Amniotic stem cell (primary cell): ENCODE data around the gene LRRIQ4.
A peak's percentile ranks its signal among the peaks of the same experiment; 100 is the strongest.

Experiments
- DNase-seq: peaks from one replicate; lab custom pipeline; 2025; lab: John Stamatoyannopoulos, UW

Gene LRRIQ4

DNA sequence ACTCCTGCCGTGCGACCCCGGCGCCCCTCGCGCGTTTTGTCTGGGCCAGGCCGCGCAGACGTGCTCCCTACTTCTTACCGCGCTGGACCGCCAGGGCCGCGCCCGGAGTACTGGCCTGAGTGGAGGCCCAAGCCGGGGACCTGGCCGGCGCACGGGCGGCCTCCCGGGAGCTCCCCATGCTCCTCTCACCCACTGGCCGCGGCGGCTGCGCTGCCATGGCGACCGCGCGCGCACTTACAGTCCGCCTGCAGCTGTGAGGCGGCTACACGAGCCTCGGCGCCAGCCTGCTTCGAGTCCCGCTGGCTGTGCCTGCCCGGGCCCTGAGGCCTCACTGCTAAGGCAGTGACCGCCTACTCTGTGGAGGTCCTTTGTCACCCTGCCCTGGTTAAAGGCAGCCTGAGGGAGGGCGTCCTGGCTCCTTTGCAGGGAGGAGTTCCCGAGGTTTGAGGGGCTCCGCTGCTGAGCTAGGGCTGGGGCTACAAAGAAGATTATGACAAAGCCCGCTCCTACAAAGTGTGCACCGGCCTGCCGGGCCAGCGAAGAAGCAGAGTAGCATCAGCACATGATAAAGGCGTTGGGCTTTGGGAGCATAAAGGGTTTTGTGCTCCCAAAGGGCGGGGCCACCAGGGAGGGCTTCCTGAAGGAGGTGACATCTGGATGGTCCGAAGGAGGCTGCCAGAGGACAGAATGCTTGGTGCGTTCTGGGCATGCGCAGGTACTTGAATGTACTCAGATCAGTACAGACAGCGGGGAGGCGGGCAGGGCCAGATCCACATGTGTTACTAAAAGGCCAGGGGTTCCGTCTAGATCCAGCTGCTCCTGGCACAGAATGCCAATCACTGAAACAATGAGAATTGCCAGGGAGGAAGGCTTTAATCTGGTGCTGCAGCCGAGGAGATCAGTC, at the start of gene LRRIQ4, which contains the start of gene LRRC34:
Gene LRRIQ4, plus strand, starts transcription at position 539 of the 904 bp plus-strand sequence. CDS start 9,052 bp downstream, outside the sequence.
Gene LRRC34, minus strand, starts transcription at position 573 of the 904 bp plus-strand sequence. Its CDS starts 356 bp downstream, at position 217.
- DNase-seq, result peak; percentile 19

DNA sequence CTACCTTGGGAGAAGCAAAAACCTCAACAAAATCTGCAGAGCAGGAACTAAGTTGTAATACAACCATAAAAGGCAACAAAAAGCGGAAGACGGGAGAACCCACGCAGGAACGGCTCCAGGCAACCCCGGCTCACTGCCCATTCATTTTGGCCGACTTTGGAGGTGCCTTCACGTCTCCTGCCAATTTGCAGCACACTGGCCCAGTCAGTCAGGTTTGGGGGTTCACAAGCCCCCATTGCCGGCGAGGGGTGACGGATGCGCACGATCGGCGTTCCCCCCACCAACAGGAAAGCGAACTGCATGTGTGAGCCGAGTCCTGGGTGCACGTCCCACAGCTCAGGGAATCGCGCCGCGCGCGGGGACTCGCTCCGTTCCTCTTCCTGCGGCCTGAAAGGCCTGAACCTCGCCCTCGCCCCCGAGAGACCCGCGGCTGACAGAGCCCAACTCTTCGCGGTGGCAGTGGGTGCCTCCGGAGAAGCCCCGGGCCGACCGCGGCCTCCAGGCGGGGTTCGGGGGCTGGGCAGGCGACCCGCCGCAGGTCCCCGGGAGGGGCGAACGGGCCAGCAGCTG, 48.3 kb upstream of the LRRIQ4 start:
- no peak for DNase-seq

DNA sequence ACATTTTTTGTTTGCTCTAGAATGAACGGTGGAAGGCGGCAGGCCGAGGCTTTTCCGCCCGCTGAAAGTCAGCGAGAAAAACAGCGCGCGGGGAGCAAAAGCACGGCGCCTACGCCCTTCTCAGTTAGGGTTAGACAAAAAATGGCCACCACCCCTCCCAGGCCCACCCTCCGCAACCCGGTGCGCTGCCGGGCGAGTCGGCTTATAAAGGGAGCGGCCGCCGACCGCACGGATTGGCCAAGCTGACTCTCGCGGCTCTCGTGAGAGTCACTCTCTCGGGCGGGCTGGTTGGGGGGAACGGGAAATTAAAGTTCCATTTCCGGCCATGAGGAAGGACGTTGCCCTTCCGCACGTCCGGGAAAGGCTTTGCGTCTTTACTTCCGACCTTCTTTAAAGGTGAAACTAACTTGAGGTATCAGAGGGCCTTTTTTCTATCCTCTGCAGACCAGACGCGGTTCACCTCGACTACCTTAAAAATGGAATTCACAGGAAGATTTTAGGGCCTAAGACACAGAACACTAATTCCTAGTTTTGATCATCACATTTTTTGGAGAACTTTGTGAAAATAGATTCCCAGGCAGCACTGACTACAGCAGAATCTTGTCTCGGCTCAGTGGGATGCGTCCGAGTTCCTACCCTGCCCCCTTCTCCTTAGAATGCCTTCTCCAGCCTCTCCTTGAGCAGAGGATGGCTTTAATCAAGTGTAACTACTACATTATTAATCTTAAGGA, 47.6 kb upstream of the LRRIQ4 start, which contains the start of gene TERC:
Gene TERC, minus strand, starts transcription at position 179 of the 731 bp plus-strand sequence.
- peak; percentile 45 for DNase-seq

DNA sequence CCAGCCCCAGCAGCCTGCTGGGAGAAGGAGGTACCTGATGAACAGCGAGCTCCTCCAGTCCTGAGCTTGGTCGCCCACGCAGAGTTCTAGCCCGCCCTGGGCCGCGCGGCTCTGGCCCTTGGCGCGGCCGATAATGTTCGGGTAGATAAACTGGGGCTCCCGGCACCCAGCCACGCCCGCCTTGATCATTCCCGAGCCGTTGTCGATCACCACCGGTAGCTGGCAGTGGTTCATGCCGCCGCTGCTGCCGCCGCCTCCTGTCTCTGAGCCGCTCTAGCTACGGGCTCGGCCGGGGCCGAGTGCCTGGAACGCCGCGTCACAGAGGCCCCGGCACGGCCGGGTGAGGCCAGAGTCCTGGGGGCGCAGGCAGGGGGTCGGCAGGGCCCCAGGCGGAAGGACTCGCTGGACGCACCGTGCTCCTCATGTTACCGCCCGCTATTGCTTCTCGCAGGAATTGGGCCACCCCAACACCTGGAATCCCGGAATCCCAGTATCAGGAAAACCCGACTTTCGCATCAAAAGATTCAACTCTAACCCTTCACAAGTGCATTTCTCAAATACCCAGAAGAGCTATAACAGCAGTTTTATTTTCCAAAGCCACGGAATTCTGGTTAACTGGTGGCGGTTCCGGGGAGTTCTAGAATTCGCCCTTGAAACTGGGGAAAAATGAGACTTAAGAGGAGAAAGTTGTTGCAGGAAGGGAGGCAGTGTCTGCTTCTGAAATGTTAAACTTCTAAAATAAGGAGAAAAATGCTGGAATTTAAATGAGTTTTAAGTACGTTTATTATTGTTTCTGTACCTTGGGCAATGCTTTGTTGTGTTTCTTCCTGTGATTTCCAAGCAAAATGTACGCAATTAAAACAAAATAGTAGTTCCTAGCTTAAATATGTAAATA, 43.1 kb upstream of the LRRIQ4 start, which contains the start of gene ACTRT3:
Gene ACTRT3, minus strand, starts transcription at position 275 of the 895 bp plus-strand sequence. Its CDS starts 41 bp downstream, at position 234.
- DNase-seq, result no peak

DNA sequence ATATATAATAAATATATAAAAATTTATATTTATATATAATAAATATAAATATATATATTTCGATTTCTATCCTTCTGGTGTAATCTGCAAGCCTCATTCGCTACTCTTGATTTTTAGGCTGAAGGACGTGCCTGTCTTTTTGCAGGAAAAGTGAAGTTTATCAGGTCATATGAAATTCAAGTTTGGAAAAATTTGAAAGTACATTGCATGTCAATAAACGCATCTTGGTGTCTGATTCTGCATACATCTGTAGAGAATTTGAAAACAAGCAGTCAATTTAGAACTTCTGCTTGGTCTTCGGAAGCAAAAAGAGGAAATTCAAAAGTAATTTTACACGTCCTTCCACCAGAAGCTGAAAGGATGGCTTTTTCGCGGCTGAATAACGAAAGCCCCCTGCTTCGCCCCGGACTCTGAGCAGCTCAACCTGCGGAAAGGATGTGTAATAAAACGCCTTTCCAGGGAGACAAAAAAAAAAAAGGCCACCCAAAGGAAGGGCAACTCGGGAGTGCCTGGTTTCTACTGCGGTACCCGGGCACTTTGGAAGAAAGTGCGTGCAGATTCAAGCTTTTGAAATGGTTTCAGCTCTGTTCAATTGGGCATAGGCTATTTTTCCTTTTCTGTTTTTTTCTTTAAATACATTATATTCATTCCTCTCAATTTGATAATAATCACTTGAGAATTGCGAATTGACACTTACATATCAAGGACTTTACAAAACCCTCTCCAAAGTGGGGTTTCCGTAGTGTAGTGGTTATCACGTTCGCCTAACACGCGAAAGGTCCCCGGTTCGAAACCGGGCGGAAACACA, 41.0 kb upstream of the LRRIQ4 start:
- peak; percentile 57 for DNase-seq

DNA sequence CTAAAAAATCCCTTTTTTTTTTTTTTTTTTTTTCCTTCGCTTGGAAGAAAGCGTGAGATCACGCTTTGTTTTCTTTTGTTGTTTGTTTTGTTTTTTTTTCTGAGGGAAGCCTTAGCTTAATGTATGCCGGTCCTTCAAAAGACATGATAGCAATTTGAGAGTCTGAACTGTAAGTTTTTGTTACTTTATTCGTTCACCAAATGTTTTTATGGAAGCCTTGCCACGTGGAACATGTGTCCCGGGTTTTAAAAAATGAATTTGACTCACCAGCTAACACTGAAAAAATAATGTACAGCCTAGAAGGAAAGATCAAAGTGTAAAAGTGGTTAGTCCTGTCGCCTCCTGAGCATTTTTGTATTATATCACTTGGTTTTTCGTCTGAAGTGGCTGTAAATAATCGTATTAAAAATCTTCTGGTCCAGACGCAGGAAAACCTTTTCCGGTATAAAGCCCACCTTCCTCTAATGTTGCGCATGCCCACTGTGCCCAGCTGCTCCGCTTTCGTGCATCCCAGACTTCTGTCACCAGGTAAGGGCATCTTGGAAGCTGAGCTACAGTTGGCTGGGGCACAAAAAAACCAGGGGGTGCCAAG, 40.3 kb upstream of the LRRIQ4 start:
- DNase-seq, result peak; percentile 41

DNA sequence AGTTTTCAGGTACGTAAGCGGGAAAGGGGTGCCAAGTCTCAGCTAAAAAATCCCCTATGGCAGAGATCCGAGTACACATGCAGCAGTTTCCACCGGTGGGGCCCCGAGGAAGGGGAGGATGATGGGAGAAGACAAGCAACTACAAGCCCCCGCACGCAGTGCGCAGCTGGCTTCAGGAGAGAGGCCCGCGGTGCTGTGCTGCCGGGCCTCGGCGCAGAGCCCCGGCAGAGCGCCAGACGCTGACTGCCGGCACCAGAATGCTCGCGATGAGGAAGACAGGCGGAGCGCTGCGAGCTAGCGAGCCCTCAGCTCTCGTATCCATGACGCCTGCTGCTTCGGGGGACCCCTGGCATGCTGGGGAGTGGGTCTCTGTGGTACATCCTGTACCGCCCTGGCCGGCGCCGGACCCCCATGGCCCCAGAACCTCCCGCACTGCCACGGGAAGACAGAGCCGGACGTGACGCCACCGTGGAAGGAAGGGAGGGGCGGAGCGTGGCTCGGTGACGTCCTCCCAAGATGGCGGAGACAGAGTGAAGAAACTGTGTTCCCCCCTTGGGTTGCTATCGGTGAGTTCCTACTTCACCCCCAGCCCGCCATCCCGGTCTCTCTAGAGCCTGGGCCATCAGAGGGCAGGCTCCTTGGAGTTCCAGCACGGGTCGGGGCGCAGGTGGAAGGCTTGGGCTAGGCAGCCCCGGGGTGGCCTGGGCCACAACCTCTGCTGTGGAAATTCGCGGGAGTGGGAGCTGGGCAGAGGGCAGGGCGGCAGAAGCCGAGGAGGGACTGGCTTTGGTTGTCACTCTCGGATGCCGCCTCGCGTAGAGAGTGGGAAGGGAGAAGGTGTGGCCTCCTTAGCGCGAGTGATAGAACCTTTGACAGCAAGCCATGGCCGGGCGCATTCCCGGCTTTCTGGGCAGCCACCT, 39.5 kb upstream of the LRRIQ4 start, which contains the start of gene MYNN:
Gene MYNN, plus strand, starts transcription at position 500 of the 920 bp plus-strand sequence. CDS start 900 bp downstream, outside the sequence.
- DNase-seq, result peak; percentile 73

DNA sequence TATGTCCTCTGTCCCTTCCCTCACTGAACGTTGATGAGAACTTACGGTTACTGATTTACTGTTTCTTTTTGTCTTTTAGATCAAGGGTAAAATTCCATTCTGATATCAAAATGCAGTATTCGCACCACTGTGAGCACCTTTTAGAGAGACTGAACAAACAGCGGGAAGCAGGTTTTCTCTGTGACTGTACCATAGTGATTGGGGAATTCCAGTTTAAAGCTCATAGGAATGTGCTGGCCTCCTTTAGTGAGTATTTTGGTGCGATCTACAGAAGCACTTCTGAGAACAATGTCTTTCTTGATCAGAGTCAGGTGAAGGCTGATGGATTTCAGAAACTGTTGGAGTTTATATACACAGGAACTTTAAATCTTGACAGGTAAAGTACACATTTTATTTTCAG, 38.5 kb upstream of the LRRIQ4 start:
- no peak for DNase-seq

DNA sequence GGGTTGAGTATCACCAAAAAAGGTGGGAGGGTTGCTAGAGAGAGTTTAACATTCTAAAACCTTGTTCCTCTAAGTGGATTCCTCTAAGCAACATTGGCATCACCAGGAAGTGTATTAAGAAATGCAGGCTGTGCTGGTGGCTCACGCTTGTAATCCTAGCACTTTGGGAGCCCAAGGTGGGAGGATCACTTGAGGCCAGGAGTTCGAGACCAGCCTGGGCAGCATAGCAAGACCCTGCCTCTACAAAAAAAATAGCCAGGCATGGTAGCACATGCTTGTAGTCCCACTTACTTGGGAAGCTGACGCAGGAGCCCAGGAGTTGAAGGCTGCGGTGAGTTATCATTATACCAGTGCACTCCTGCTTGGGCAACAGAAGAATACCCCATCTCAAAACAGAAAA, 34.8 kb upstream of the LRRIQ4 start:
- no peak for DNase-seq

DNA sequence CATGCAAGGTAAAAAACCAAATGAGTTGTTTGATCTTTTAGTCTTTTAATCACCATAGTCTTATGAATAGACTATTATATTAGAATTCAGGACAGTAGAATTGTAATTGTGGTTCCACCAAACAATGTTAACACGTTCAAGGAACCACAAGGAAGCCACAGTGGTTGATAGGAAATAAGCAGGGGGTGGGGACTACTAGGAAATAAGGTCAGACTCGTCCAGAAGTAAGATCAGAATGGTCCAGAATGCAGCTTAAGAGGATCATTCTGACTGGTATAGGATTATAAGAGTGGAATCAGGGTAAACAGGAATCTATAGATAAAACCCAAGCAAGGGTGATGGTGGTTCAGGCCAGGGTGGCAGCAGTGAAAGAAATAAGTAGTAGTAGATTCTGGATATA, 31.9 kb upstream of the LRRIQ4 start:
- DNase-seq, result no peak

DNA sequence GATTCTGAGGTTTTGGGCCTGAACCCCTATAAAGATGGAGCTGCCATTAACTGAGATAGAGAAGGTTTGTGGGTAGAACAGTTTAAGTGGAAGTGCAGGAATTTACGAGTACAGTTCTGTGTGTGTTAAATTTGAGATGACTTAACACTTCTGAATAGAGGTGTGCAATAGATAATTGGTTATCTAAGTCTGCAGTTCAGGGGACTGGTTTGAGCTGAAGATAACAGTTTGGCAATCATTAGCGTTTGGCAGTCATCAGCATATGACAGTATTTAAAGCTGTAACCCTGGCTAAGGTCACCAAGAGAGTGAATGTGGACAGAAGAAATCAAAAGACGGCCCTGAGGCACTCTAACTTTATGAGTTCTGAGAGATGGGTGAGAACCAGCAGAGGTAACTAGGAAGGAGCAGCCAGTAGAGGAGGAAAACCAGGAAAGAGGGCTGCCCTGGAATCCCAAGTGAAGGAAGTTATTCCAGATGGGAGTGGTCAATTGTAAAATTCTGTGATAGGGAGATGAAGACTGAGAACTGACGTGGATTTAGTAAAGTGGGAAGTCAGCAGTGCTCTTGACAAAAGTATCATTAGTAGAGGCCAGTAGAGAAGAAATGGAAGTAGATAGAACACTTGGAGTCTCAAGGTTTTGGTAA, 31.3 kb upstream of the LRRIQ4 start:
- no peak for DNase-seq

DNA sequence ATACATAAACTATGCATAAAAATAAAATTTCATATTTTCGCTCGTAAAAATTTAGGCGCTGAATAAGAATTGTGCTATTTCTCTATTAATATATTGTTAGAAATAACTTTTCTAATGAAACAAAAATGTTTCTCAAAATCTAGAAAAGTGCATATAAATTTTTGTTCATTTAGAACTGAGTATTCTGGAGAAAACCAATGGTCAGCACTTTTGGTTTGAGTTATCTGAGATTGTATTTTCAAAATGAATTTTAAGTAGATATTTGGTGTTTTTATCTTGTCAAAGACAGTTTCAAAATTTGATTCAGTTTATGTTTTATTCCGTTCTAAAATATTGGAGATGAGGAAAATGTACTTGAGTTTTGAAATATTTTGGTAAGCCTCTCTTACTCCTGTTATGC, 25.6 kb upstream of the LRRIQ4 start:
- DNase-seq, result no peak

DNA sequence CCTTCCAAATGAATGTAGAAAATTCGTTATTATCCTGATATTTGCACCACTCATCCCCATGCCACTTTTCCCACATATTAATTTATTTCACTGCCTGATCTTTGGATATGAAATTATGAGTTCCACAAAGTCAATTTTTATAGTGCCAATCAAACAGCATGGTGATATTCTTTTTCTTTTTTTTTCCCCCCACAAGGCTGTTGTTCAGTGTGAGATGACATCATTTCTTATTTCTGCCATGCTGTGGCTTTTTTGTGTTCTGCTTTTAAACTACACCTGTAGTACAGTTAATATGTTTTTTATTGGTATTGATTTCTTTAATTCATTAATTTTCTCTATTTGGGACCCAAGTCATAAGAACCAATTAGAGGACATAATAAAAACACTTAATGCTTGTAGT, 24.9 kb upstream of the LRRIQ4 start:
- no peak for DNase-seq

DNA sequence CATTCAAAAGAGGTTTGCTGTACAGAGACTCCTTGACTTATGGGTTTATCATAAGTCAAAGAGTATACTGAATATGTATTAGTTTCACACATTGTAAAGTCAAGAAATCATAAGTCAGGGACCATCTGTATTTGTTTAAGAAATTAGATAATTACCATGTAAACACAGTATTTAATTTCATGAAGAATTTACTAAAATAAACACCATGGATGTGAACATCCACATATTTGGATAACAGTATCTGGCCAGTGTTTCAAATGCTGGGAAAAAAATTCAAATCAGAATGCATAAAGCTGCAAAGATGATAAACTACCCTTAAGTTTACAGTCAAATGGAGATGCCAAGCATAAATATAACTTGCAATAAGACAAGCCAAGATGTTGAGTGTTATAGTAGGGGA, 22.5 kb upstream of the LRRIQ4 start:
- DNase-seq, result no peak

DNA sequence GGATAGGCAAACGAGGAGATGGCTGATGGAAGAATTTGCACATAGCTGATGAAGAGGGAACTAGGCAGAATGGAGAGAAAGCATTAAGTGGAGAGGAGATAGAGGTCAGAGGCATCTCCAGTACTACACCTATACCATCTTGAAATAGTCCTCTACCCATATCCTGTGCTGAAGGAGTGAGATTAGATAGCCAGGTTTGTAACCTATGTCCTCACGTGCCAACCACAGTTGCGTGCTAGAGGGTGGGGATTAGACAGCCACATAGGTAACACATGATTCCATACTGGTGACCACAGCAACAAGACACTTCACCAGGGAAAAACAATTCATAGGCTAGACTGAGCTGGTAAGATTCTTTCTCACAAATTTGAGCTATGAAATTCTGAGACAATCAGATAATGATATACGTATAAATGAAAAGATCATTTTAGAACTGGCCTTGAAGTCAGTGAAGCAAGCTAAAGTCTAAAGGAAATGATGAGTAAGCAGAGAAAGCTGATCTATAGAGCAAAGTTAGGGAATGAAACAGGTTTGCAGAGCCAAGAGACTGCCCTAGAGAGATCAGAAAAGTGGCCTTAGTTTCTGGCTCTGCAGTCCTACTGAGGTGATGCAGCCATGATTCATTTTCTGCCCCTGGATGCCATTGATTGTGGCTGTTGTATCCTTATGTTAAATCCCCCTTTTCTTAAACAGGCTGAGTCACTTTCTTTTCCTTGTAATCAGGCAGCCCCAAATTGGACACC, 21.8 kb upstream of the LRRIQ4 start:
- no peak for DNase-seq

DNA sequence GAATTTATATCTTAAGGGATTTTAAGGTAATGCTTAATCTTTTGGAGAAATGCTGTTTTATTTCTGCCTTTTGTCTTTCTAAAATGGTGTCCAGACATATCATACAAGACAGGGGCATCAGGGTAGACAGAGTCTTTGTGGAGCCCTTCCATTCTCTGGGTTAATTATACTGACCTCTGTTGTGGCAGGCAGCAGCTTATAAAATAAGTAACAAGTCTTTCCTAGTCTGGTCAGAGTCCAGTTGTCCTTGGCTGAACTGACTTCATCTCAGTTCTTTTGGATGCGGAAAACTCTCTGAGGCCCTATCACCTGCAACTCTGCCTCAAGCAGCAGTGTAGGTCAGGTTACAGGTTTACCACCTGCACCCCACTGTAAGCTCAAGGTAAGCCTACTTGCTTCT, 20.3 kb upstream of the LRRIQ4 start:
- DNase-seq, result no peak

DNA sequence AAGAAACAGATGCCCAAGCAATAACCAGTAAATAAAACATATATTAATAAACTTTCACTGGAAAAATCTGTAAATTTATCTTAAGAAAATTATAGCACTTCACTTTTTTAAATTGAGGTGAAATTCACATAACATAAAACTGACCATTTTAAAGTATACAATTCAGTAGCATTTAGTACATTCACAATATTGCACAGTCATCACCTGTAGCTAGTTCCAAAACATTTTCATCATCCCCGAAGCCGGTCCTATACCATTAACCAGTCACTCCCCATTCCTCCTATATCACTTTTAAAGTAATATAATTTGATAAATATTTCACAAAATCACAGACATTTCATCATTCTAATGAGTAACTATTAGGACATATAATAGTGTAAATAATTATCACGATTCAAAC, 8.0 kb upstream of the LRRIQ4 start:
- DNase-seq, result no peak
